Left ventricle myocardium inferior (tissue), 1 donor: Measurements from ENCODE around the gene HELZ. TPM values are rescaled to one million over a fixed set of nuclear protein-coding genes. Genes with fewer than 3 reads are reported as not detected.
A peak's percentile ranks its signal among the peaks of the same experiment; 100 is the strongest.

ENCODE experiments used
- DNase-seq: peaks from one replicate; pipeline ENCODE4 v3.0.0-alpha.2; 2020
- H3K27ac ChIP-seq: fragments of 200-600 bp; replicated peaks from 2 replicates; pipeline ENCODE4 v1.8.0; 2021
- H3K27me3 ChIP-seq: fragments of 200-600 bp; 2 replicates; pipeline ENCODE4 v1.8.0; 2021; ENCODE audit warnings: low read depth
- H3K36me3 ChIP-seq: fragments of 200-600 bp; 2 replicates; pipeline ENCODE4 v1.8.0; 2021
- H3K4me1 ChIP-seq: fragments of 200-600 bp; 2 replicates; pipeline ENCODE4 v1.8.0; 2021
- H3K4me3 ChIP-seq: fragments of 200-600 bp; 2 replicates; pipeline ENCODE4 v1.8.0; 2021; ENCODE audit warnings: mild to moderate bottlenecking, moderate library complexity
- H3K9me3 ChIP-seq: fragments of 200-600 bp; replicated peaks from 2 replicates; pipeline ENCODE4 v1.8.0; 2021
- intact Hi-C: fragments of 100-400 bp; cut with micrococcal nuclease; formaldehyde crosslinking; loops from one replicate; pipeline ENCODE4 v1.11.0; 2022
- long read RNA-seq: library from polyadenylated mRNA; unstranded; transcript quantifications from one replicate; pipeline ENCODE4 v2.0.0, GENCODE V29; 2021
- total RNA-seq: library from RNA; stranded (reverse); fragmentation: NEBNext Ultra II Directional; extraction: Animal tissue kit (Norgen Biotek cat#: 25700); gene quantifications from one replicate; pipeline ENCODE4 v1.2.1, GENCODE V29; 2021
- TF ChIP-seq, protein P1 (sequence below): fragments of 200-600 bp; IDR thresholded peaks from 2 replicates; pipeline ENCODE4 v1.8.0; 2021; ENCODE audit warnings: antibody characterized with exemption, mild to moderate bottlenecking, borderline replicate concordance
- donor health status: DM: no; HTN: yes; CAD: no; lungs with severe emphysema.

The HELZ gene, protein sequence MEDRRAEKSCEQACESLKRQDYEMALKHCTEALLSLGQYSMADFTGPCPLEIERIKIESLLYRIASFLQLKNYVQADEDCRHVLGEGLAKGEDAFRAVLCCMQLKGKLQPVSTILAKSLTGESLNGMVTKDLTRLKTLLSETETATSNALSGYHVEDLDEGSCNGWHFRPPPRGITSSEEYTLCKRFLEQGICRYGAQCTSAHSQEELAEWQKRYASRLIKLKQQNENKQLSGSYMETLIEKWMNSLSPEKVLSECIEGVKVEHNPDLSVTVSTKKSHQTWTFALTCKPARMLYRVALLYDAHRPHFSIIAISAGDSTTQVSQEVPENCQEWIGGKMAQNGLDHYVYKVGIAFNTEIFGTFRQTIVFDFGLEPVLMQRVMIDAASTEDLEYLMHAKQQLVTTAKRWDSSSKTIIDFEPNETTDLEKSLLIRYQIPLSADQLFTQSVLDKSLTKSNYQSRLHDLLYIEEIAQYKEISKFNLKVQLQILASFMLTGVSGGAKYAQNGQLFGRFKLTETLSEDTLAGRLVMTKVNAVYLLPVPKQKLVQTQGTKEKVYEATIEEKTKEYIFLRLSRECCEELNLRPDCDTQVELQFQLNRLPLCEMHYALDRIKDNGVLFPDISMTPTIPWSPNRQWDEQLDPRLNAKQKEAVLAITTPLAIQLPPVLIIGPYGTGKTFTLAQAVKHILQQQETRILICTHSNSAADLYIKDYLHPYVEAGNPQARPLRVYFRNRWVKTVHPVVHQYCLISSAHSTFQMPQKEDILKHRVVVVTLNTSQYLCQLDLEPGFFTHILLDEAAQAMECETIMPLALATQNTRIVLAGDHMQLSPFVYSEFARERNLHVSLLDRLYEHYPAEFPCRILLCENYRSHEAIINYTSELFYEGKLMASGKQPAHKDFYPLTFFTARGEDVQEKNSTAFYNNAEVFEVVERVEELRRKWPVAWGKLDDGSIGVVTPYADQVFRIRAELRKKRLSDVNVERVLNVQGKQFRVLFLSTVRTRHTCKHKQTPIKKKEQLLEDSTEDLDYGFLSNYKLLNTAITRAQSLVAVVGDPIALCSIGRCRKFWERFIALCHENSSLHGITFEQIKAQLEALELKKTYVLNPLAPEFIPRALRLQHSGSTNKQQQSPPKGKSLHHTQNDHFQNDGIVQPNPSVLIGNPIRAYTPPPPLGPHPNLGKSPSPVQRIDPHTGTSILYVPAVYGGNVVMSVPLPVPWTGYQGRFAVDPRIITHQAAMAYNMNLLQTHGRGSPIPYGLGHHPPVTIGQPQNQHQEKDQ (N-terminal part only)
- 36.7 TPM for total RNA-seq
- long read RNA-seq, full-length matches to known transcripts: 2 of 12 reads
- long read RNA-seq, partial matches to known transcripts: 7 of 12 reads
- long read RNA-seq, other reads (novel, unspliced or antisense): 3 of 12 reads

DNA sequence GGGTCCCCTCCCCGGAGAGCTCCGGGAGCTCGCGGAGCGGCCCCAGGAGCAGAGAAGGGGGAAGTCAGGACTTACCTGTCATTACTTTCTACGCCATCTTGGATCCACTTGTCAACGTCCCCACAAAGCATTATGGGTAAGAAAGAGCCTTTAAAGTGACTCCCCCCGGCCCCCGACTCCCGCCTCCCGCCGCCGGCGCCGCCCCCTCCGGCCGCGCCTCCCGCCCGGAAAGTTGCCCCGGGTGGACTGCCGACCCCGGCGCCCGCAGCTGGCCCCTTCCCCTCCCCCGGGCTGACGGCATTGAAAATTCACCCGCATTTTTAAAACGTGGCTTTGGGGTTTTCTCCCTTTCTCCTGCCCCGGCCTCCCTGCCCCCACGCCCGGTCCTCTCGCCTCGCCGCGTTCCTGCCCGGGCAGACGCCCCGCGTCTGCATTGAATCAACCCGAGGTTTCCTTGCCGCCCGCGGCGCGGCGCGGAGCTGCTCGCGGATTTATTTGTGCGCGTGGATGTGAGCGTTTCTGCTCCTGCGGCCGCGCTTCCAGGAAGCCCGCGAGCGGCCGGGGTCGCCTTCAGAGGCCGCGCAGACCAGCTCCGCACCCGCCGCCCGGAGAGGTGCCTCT is at the start of gene HELZ:
HELZ (minus strand) TSS at position 124 of the 621 bp plus-strand sequence. CDS start 26,392 bp downstream, outside the sequence.
- intact Hi-C loops: no loop called here

DNA sequence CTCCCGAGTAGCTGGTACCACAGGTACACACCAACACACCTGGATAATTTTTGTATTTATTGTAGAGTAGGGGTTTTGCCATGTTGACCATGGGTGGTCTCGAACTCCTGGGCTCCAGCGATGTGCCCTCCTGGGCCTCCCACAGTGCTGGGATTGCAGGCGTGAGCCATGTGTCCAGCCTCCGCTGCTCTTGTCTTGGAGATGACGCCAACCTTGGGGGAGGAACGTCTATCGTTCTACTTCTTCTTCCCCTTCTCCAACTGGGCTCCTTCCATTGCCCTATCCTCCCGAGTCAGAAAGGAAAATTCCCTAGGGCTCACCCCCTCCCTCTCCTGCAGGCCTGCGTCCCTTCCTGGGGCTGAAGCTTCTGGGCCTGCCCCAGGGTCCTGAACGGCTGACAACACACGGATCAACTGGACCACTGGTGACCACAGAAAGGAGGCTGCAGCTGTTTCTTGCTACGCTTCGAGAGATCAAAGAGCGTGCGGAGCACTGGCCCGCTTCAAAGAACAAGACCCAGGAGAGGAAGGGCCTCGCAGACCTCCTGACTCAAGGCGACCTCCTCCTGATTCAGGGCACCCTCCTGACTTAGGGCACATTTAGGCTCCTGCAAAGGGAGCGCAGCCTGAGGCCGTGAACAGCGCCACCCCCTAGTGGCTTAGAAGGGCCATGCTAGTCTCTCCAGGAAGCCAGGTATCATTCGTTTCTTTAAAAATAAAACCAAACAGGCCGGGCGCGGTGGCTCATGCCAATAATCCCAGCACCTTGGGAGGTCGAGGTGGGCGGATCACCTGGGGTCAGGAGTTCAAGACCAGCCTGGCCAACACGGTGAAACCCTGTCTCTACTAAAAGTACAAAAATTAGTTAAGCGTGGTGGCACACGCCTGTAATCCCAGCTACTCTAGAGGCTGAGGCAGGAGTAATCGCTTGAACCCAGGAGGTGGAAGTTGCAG is 48.5 kb upstream of the HELZ start:
- peak; percentile 61 for DNase-seq
- TF ChIP-seq, protein P1, sequence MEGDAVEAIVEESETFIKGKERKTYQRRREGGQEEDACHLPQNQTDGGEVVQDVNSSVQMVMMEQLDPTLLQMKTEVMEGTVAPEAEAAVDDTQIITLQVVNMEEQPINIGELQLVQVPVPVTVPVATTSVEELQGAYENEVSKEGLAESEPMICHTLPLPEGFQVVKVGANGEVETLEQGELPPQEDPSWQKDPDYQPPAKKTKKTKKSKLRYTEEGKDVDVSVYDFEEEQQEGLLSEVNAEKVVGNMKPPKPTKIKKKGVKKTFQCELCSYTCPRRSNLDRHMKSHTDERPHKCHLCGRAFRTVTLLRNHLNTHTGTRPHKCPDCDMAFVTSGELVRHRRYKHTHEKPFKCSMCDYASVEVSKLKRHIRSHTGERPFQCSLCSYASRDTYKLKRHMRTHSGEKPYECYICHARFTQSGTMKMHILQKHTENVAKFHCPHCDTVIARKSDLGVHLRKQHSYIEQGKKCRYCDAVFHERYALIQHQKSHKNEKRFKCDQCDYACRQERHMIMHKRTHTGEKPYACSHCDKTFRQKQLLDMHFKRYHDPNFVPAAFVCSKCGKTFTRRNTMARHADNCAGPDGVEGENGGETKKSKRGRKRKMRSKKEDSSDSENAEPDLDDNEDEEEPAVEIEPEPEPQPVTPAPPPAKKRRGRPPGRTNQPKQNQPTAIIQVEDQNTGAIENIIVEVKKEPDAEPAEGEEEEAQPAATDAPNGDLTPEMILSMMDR: peak; percentile 90
- H3K9me3 ChIP-seq: no peaks in the 10 kb centered on the region
- H3K36me3 ChIP-seq: no peaks in the 10 kb centered on the region
- H3K4me1 ChIP-seq: peaks cover 33% of the 10 kb centered on the region
- intact Hi-C loops: loop anchor here (5.0 kb wide), 1 partner anchor 71 kb away; no protein-coding TSS in a partner anchor
- H3K27ac ChIP-seq: no peak overlapping the region
- H3K27me3 ChIP-seq: no peaks in the 10 kb centered on the region
- H3K4me3 ChIP-seq: peak overlapping the region; percentile 19

More for the DNA sequence above, at the start of gene HELZ:
- peaks cover 64% of the 10 kb centered on the region for H3K4me1 ChIP-seq
- no peaks in the 10 kb centered on the region for H3K36me3 ChIP-seq
- H3K27ac ChIP-seq: peak within 1 kb of the TSS; percentile 89
- peak within 1 kb of the TSS; percentile 99 for H3K4me3 ChIP-seq
- no peaks in the 10 kb centered on the region for H3K9me3 ChIP-seq
- TF ChIP-seq, protein P1: no peak
- no peaks in the 10 kb centered on the region for H3K27me3 ChIP-seq
- peak; percentile 74 for DNase-seq

DNA sequence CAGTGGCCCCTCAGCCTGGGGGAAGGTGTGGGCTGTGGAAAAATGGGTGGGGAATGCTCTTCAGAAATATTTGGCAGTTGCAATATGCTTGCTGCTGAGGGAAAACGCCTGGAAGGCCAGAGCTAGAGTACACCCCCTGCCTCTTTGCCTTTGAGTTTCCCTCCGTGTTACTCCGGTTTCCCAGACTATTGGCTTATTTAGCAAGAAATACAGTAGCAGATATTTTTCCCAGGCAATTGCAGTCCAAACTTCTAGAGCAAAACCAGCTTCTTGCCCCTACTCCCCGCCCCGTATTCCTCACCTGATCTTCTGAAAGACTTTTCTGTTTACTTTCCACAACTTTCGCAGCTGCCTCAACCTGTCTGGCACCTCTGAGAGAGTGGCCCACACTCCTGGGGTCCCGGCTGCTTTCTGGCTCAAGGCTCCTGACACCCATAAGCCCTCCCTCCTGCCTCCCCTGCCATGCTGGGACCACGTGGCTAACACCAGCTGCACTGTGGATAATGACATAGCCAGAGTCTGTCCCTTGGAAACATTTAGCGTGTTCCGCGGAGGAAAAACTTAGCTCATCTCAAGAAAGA is 45.8 kb upstream of the HELZ start:
- H3K27ac ChIP-seq: peak overlapping the region; percentile 32
- H3K9me3 ChIP-seq: no peaks in the 10 kb centered on the region
- no peak overlapping the region for H3K4me3 ChIP-seq
- no peaks in the 10 kb centered on the region for H3K36me3 ChIP-seq
- intact Hi-C loops: loop anchor here (5.0 kb wide), 1 partner anchor 68 kb away; no protein-coding TSS in a partner anchor
- peaks cover 33% of the 10 kb centered on the region for H3K4me1 ChIP-seq
- no peak for DNase-seq
- H3K27me3 ChIP-seq: no peaks in the 10 kb centered on the region
- TF ChIP-seq, protein P1: no peak

DNA sequence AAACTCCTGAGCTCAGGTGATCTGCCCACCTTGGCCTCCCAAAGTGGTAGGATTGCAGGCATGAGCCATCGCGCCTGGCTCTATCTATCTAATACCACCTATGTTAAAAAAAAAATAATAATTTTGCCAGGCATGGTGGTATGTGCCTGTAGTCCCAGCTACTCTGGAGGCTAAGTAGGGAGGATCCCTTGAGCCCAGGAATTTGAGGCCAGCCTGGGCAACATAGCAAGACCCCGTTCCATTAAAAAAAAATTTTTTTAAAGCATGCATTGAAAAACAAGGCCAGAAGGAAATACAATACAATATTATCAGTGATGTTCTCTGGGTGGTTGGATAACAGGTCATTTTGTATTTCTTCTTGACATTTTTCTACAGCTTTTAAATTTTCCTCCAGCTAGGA is 45.2 kb upstream of the HELZ start:
- no peak overlapping the region for H3K4me3 ChIP-seq
- TF ChIP-seq, protein P1: no peak
- H3K27me3 ChIP-seq: no peaks in the 10 kb centered on the region
- H3K36me3 ChIP-seq: no peaks in the 10 kb centered on the region
- DNase-seq: no peak
- H3K9me3 ChIP-seq: no peaks in the 10 kb centered on the region
- intact Hi-C loops: loop anchor here (5.0 kb wide), 1 partner anchor 68 kb away; no protein-coding TSS in a partner anchor
- peaks cover 33% of the 10 kb centered on the region for H3K4me1 ChIP-seq
- peak overlapping the region; percentile 32 for H3K27ac ChIP-seq
